GM18505 (cell line): ENCODE measurements around the gene DSCAM.

Source experiments
- ATAC-seq: cut with Tn5 transposase; IDR thresholded peaks from one replicate; pipeline ENCODE4 v1.9.1; 2021; ENCODE audit not compliant: unreplicated experiment
- POLR2A ChIP-seq: IDR thresholded peaks from 4 replicates; pipeline ENCODE4 v1.6.1; 2011; ENCODE audit warnings: borderline replicate concordance; ENCODE audit not compliant: insufficient read depth, insufficient read length; ENCODE audit errors: extremely low read depth

DSCAM gene

GRCh38 chr21:40689217-40689616 lies 157.7 kb downstream of the DSCAM start:
- TF ChIP-seq POLR2A, result no peak
- ATAC-seq, result no peak

GRCh38 chr21:40688106-40688864 lies 158.7 kb downstream of the DSCAM start:
- TF ChIP-seq POLR2A, result no peak
- no peak for ATAC-seq

GRCh38 chr21:40687625-40688024 lies 159.3 kb downstream of the DSCAM start:
- no peak for ATAC-seq
- no peak for TF ChIP-seq POLR2A

GRCh38 chr21:40686526-40686925 lies 160.4 kb downstream of the DSCAM start:
- no peak for ATAC-seq
- no peak for TF ChIP-seq POLR2A

GRCh38 chr21:40685141-40685540 lies 161.8 kb downstream of the DSCAM start:
- ATAC-seq, result no peak
- no peak for TF ChIP-seq POLR2A

- no peak for TF ChIP-seq POLR2A
- no peak for ATAC-seq
Measured at GRCh38 chr21:40684726-40685125, 162.2 kb downstream of the DSCAM start.

GRCh38 chr21:40683349-40683748 lies 163.6 kb downstream of the DSCAM start:
- no peak for TF ChIP-seq POLR2A
- ATAC-seq, result no peak

- ATAC-seq, result no peak
- no peak for TF ChIP-seq POLR2A
Measured at GRCh38 chr21:40681164-40681859, 165.6 kb downstream of the DSCAM start.

GRCh38 chr21:40680311-40680710 lies 166.6 kb downstream of the DSCAM start:
- no peak for ATAC-seq
- no peak for TF ChIP-seq POLR2A

GRCh38 chr21:40678681-40679284 lies 168.2 kb downstream of the DSCAM start:
- TF ChIP-seq POLR2A, result no peak
- ATAC-seq, result no peak

GRCh38 chr21:40675017-40675416 lies 171.9 kb downstream of the DSCAM start:
- TF ChIP-seq POLR2A, result no peak
- ATAC-seq, result no peak

GRCh38 chr21:40672602-40673001 lies 174.4 kb downstream of the DSCAM start:
- no peak for TF ChIP-seq POLR2A
- ATAC-seq, result no peak

- ATAC-seq, result no peak
- no peak for TF ChIP-seq POLR2A
Measured at GRCh38 chr21:40671716-40672115, 175.2 kb downstream of the DSCAM start.
